ENCODE measurements around the gene EFNB3.

Gene EFNB3

GRCh38 chr17:7716901-7717755 lies 12.1 kb downstream of the EFNB3 start, which contains the start of gene DNAH2:
Gene DNAH2 (plus strand): TSS chr17:7717744. CDS start chr17:7719735, 1,991 bp downstream.
- in situ Hi-C loops (cut with MboI; ENCODE audit: low sequenced_read_pairs), result no loop called here

- in situ Hi-C loops (cut with MboI; ENCODE audit: low sequenced_read_pairs), result no loop called here
Observed at GRCh38 chr17:7717756-7718350, 12.9 kb downstream of the EFNB3 start.

GRCh38 chr17:7719661-7720060 lies 14.7 kb downstream of the EFNB3 start:
- in situ Hi-C loops (cut with MboI; ENCODE audit: low sequenced_read_pairs), result no loop called here

- in situ Hi-C loops (cut with MboI; ENCODE audit: low sequenced_read_pairs), result no loop called here
Observed at GRCh38 chr17:7720125-7720524, 15.1 kb downstream of the EFNB3 start.

- in situ Hi-C loops (cut with MboI; ENCODE audit: low sequenced_read_pairs), result no loop called here
Observed at GRCh38 chr17:7721612-7722011, 16.6 kb downstream of the EFNB3 start.

GRCh38 chr17:7727886-7728285 lies 22.9 kb downstream of the EFNB3 start:
- in situ Hi-C loops (cut with MboI; ENCODE audit: low sequenced_read_pairs), result no loop called here

GRCh38 chr17:7729816-7730215 lies 24.8 kb downstream of the EFNB3 start:
- in situ Hi-C loops (cut with MboI; ENCODE audit: low sequenced_read_pairs), result no loop called here

- in situ Hi-C loops (cut with MboI; ENCODE audit: low sequenced_read_pairs), result no loop called here
Observed at GRCh38 chr17:7732981-7733539, 28.1 kb downstream of the EFNB3 start.

- in situ Hi-C loops (cut with MboI; ENCODE audit: low sequenced_read_pairs), result no loop called here
Observed at GRCh38 chr17:7737601-7738000, 32.6 kb downstream of the EFNB3 start.

GRCh38 chr17:7739746-7740145 lies 34.7 kb downstream of the EFNB3 start:
- in situ Hi-C loops (cut with MboI; ENCODE audit: low sequenced_read_pairs), result no loop called here

GRCh38 chr17:7740481-7741001 lies 35.5 kb downstream of the EFNB3 start:
- in situ Hi-C loops (cut with MboI; ENCODE audit: low sequenced_read_pairs), result no loop called here

GRCh38 chr17:7742729-7743128 lies 37.7 kb downstream of the EFNB3 start:
- in situ Hi-C loops (cut with MboI; ENCODE audit: low sequenced_read_pairs), result no loop called here

- in situ Hi-C loops (cut with MboI; ENCODE audit: low sequenced_read_pairs), result no loop called here
Observed at GRCh38 chr17:7744416-7744815, 39.4 kb downstream of the EFNB3 start.

- in situ Hi-C loops (cut with MboI; ENCODE audit: low sequenced_read_pairs), result no loop called here
Observed at GRCh38 chr17:7745748-7746470, 40.9 kb downstream of the EFNB3 start.

- in situ Hi-C loops (cut with MboI; ENCODE audit: low sequenced_read_pairs), result no loop called here
Observed at GRCh38 chr17:7747635-7748071, 42.7 kb downstream of the EFNB3 start.

GRCh38 chr17:7748076-7748775 lies 43.2 kb downstream of the EFNB3 start:
- in situ Hi-C loops (cut with MboI; ENCODE audit: low sequenced_read_pairs), result no loop called here

- in situ Hi-C loops (cut with MboI; ENCODE audit: low sequenced_read_pairs), result no loop called here
Observed at GRCh38 chr17:7750321-7750821, 45.4 kb downstream of the EFNB3 start.

GRCh38 chr17:7754656-7755055 lies 49.7 kb downstream of the EFNB3 start:
- in situ Hi-C loops (cut with MboI; ENCODE audit: low sequenced_read_pairs), result no loop called here

- in situ Hi-C loops (cut with MboI; ENCODE audit: low sequenced_read_pairs), result no loop called here
Observed at GRCh38 chr17:7755095-7755890, 50.3 kb downstream of the EFNB3 start.

All from HL-60/S4 treated with phorbol 12-myristate 13-acetate at 8.2 ng/mL for 4 days and 3 days (cell line).